Nephron progenitor cell (in vitro differentiated cells): ENCODE measurements around the gene LCP1.

Source experiments
- DNase-seq: peaks from one replicate; pipeline ENCODE4 v3.0.0; 2021
- H3K27ac Mint-ChIP-seq: 2 replicates; pipeline ENCODE4 v1.8.0; 2021; ENCODE audit warnings: mild to moderate bottlenecking, moderate library complexity, mixed read lengths
- H3K27me3 Mint-ChIP-seq: 2 replicates; pipeline ENCODE4 v1.8.0; 2021; ENCODE audit warnings: mild to moderate bottlenecking, low read depth, mixed read lengths; ENCODE audit not compliant: poor library complexity
- H3K36me3 Mint-ChIP-seq: 2 replicates; pipeline ENCODE4 v1.8.0; 2021; ENCODE audit warnings: low read depth, mixed read lengths
- H3K4me1 Mint-ChIP-seq: 2 replicates; pipeline ENCODE4 v1.8.0; 2021; ENCODE audit warnings: mixed read lengths
- H3K4me3 Mint-ChIP-seq: 2 replicates; pipeline ENCODE4 v1.8.0; 2021; ENCODE audit warnings: mild to moderate bottlenecking, moderate library complexity, mixed read lengths
- H3K9me3 Mint-ChIP-seq: 2 replicates; pipeline ENCODE4 v1.8.0; 2021; ENCODE audit warnings: mild to moderate bottlenecking, moderate library complexity, mixed read lengths
- TF ChIP-seq, protein P1 (sequence below): fragments of 200-600 bp; sonication (generic); IDR thresholded peaks from 2 replicates; pipeline ENCODE4 v1.5.0; 2021; ENCODE audit warnings: antibody characterized with exemption

LCP1 gene

GRCh38 chr13:46094478-46094877 is 87.5 kb downstream of the LCP1 start:
- peaks cover 3% of the 10 kb centered on the region for H3K27me3 Mint-ChIP-seq
- H3K4me3 Mint-ChIP-seq = no peak overlapping the region
- TF ChIP-seq, protein P1, sequence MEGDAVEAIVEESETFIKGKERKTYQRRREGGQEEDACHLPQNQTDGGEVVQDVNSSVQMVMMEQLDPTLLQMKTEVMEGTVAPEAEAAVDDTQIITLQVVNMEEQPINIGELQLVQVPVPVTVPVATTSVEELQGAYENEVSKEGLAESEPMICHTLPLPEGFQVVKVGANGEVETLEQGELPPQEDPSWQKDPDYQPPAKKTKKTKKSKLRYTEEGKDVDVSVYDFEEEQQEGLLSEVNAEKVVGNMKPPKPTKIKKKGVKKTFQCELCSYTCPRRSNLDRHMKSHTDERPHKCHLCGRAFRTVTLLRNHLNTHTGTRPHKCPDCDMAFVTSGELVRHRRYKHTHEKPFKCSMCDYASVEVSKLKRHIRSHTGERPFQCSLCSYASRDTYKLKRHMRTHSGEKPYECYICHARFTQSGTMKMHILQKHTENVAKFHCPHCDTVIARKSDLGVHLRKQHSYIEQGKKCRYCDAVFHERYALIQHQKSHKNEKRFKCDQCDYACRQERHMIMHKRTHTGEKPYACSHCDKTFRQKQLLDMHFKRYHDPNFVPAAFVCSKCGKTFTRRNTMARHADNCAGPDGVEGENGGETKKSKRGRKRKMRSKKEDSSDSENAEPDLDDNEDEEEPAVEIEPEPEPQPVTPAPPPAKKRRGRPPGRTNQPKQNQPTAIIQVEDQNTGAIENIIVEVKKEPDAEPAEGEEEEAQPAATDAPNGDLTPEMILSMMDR = no peak

DNA sequence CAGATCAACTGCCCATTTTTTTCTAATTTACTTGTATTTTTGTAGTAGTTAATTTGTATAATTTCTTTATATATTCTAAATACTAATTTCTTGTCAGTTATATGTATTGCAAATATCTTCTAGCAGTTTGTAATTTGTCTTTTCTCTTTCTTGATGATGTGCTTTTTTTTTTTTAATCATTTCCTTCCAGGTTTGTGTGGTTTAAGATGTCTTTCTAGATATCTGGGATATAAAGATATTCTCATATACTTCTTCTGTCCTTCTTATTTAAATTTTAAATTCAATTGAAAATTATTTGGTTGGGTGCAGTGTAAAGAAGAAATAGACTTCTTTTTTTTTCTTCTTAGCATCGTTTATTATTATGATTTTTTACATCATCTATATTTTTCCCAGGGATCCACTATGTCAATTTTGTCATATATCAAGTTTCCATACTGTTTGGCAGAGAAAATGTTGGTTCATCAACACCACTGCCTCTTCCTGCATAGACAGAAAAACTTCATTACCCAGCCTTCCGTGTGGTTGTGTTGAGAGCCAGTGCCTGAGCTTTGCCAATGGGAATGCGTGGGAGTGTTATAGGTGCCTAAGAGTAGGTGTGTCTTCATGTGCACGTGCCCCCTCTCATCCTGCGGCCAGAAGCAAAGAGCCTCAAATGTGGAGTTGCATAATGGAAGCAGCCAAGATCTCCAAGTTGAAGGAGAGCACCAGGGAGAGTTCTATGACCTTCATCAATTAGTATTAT is 93.0 kb downstream of the LCP1 start:
- no peak for DNase-seq
- H3K27me3 Mint-ChIP-seq = peaks cover 4% of the 10 kb centered on the region

More at GRCh38 chr13:46094478-46094877, 87.5 kb downstream of the LCP1 start:
- no peaks in the 10 kb centered on the region for H3K36me3 Mint-ChIP-seq
- H3K27ac Mint-ChIP-seq = no peak overlapping the region
- no peak for DNase-seq
- H3K4me1 Mint-ChIP-seq = no peaks in the 10 kb centered on the region
- H3K9me3 Mint-ChIP-seq = no peaks in the 10 kb centered on the region

DNA sequence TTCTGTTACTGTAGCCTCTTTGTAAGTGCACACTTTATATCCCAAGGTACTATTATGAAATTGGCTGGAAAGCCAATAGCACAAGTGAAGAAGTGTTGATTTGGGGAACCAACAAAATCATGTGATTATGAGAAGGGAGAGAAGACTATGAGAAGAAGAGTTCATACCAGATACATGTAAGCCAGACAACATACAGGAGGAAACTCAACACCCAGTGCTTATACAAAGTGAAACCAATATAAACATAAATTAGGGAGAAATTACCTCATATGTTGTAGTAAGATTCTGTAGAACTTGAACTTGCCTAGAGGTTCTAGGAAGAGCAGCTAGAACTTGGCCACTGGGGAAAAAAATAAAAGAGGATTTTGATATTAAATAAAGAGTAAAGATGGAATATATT is 94.5 kb downstream of the LCP1 start:
- no peaks in the 10 kb centered on the region for H3K9me3 Mint-ChIP-seq
- H3K4me3 Mint-ChIP-seq = no peak overlapping the region
- H3K27me3 Mint-ChIP-seq = peaks cover 4% of the 10 kb centered on the region
- no peaks in the 10 kb centered on the region for H3K36me3 Mint-ChIP-seq
- TF ChIP-seq, protein P1 = no peak
- H3K4me1 Mint-ChIP-seq = no peaks in the 10 kb centered on the region
- no peak overlapping the region for H3K27ac Mint-ChIP-seq
- no peak for DNase-seq

More for the DNA sequence above, 93.0 kb downstream of the LCP1 start:
- no peak overlapping the region for H3K4me3 Mint-ChIP-seq
- no peak overlapping the region for H3K27ac Mint-ChIP-seq
- no peaks in the 10 kb centered on the region for H3K9me3 Mint-ChIP-seq
- TF ChIP-seq, protein P1 = no peak
- no peaks in the 10 kb centered on the region for H3K4me1 Mint-ChIP-seq
- no peaks in the 10 kb centered on the region for H3K36me3 Mint-ChIP-seq

GRCh38 chr13:46086985-46087384 is 95.0 kb downstream of the LCP1 start:
- peaks cover 4% of the 10 kb centered on the region for H3K27me3 Mint-ChIP-seq
- no peaks in the 10 kb centered on the region for H3K9me3 Mint-ChIP-seq
- no peak overlapping the region for H3K27ac Mint-ChIP-seq
- DNase-seq = no peak
- H3K4me3 Mint-ChIP-seq = no peak overlapping the region
- no peaks in the 10 kb centered on the region for H3K36me3 Mint-ChIP-seq
- no peaks in the 10 kb centered on the region for H3K4me1 Mint-ChIP-seq
- TF ChIP-seq, protein P1 = no peak

DNA sequence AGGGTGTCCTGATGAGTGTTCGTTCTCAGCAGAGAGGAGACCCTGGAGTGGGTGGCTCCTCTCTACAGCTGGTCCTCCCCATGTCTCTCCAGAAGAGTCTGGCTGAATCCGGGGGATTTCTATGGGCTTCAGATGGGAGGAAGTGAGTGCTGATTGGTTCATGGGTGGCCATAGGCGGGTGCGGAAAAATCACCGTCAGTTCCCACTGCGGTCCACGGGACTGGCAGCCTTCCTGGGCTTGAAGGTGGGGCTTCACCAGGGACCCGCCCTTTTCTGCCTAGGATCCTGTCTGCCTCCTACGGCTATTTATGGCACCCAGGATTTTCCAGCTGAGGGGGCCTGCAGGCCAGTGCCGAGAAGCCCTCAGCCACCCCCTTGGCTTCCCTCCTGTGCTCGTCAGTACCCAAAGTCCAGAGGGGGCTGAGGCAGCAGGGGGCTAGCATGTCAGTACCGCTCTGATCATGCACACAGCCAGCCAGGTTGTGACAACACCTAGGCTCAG is 95.5 kb downstream of the LCP1 start:
- Mint-ChIP-seq H3K9me3 (no peaks in the 10 kb centered on the region), H3K36me3 (no peaks in the 10 kb centered on the region), H3K4me1 (no peaks in the 10 kb centered on the region), H3K27ac (no peak overlapping the region), H3K27me3 (peaks cover 4% of the 10 kb centered on the region), H3K4me3 (no peak overlapping the region)
- no peak for DNase-seq
- TF ChIP-seq, protein P1 = no peak

GRCh38 chr13:46085737-46086136 is 96.2 kb downstream of the LCP1 start:
- H3K27me3 Mint-ChIP-seq = peaks cover 4% of the 10 kb centered on the region
- no peaks in the 10 kb centered on the region for H3K9me3 Mint-ChIP-seq
- TF ChIP-seq, protein P1 = no peak
- DNase-seq = no peak
- no peaks in the 10 kb centered on the region for H3K4me1 Mint-ChIP-seq
- H3K36me3 Mint-ChIP-seq = no peaks in the 10 kb centered on the region
- H3K27ac Mint-ChIP-seq = no peak overlapping the region
- no peak overlapping the region for H3K4me3 Mint-ChIP-seq
